B cell (primary cell): ENCODE measurements around the gene VCL. TPM values are rescaled to one million over a fixed set of nuclear protein-coding genes. Genes with fewer than 3 reads are reported as not detected.

Source experiments
- ATAC-seq: fragments of 200-7000 bp; cut with Tn5 transposase; one replicate; pipeline ENCODE4 v1.10.0; 2021; ENCODE audit warnings: low read depth, mild to moderate bottlenecking, moderate number of reproducible peaks, moderate library complexity
- CTCF ChIA-PET: fragments of 350-600 bp; sonication (Branson Sonifier 250); formaldehyde crosslinking; loops from one replicate; lab custom pipeline; 2021; ENCODE audit warnings: antibody characterized with exemption, inconsistent platforms; lab: Charles Lee
- POLR2A ChIA-PET: fragments of 350-600 bp; sonication (Branson Sonifier 250); formaldehyde crosslinking; loops from one replicate; lab custom pipeline; 2021; ENCODE audit warnings: antibody characterized with exemption; lab: Charles Lee
- DNase-seq: peaks from one replicate; pipeline ENCODE4 v3.0.0; 2013
- H2AFZ ChIP-seq: 2 replicates; pipeline ENCODE4 v1.6.1; 2012; ENCODE audit warnings: mild to moderate bottlenecking, low read depth, low read length; ENCODE audit not compliant: insufficient read depth, poor library complexity, severe bottlenecking
- H3K27ac ChIP-seq, 2 donors: 1 replicate in 1 of 2; 2 replicates in 1 of 2; pipeline ENCODE4 v1.5.1; 2012 to 2013; ENCODE audit warnings: low read length in 2 of 2, mild to moderate bottlenecking in 2 of 2, moderate library complexity in 1 of 2
- H3K27me3 ChIP-seq, 4 experiments: fragments of 200-600 bp in 1 of 4; sonication (generic) in 1 of 4; replicated peaks in 1 of 4; 1 replicate in 2 of 4; 2 replicates in 2 of 4; pipeline versions ENCODE4 v1.6.1 to v1.7.0; 2013 to 2016; ENCODE audit warnings: low read length in 3 of 4, mild to moderate bottlenecking in 2 of 4, mixed read lengths in 1 of 4, moderate library complexity in 1 of 4; ENCODE audit not compliant: insufficient read depth in 4 of 4, control insufficient read depth in 3 of 4; ENCODE audit errors: control extremely low read depth in 1 of 4
- H3K36me3 ChIP-seq, 2 experiments: replicated peaks in 1 of 2; 1 replicate in 1 of 2; 2 replicates in 1 of 2; pipeline versions ENCODE4 v1.6.1 to v1.7.1; 2013; ENCODE audit warnings: low read length in 1 of 2; ENCODE audit not compliant: insufficient read depth in 2 of 2, control insufficient read depth in 1 of 2; ENCODE audit errors: control extremely low read depth in 1 of 2, extremely low read depth in 1 of 2
- H3K4me1 ChIP-seq, 2 donors: fragments of 200-600 bp in 1 of 2; sonication (generic) in 1 of 2; 1 replicate in 1 of 2; 2 replicates in 1 of 2; pipeline versions ENCODE4 v1.5.1 to v1.6.1; 2013 to 2017; ENCODE audit warnings: low read length in 2 of 2; ENCODE audit not compliant: control insufficient read depth in 2 of 2, insufficient read depth in 2 of 2
- H3K4me2 ChIP-seq: replicated peaks from 2 replicates; pipeline ENCODE3; 2012; ENCODE audit warnings: mild to moderate bottlenecking, low read depth, low read length; ENCODE audit not compliant: poor library complexity, severe bottlenecking
- H3K4me3 ChIP-seq, 5 experiments: fragments of 200-600 bp in 1 of 5; sonication (generic) in 1 of 5; 1 replicate in 3 of 5; 2 replicates in 2 of 5; pipeline versions ENCODE4 v1.5.1 to v1.7.0; 2011 to 2016; ENCODE audit warnings: low read length in 4 of 5, mild to moderate bottlenecking in 4 of 5, low read depth in 2 of 5, control low read depth in 1 of 5, moderate library complexity in 1 of 5; ENCODE audit not compliant: insufficient read depth in 1 of 5; ENCODE audit errors: control extremely low read depth in 1 of 5, extremely low read depth in 1 of 5
- H3K79me2 ChIP-seq: fragments of 200-600 bp; sonication (generic); one replicate; pipeline ENCODE4 v1.6.0; 2016; ENCODE audit warnings: low read length; ENCODE audit not compliant: control insufficient read depth, insufficient read depth
- H3K9ac ChIP-seq: fragments of 200-600 bp; sonication (generic); 2 replicates; pipeline ENCODE4 v1.6.1; 2017; ENCODE audit warnings: mild to moderate bottlenecking, low read length, moderate library complexity
- H3K9me3 ChIP-seq, 3 donors: one replicate each; pipeline versions ENCODE4 v1.6.1 to v1.7.1; 2013; ENCODE audit warnings: low read length in 2 of 3; ENCODE audit not compliant: control insufficient read depth in 2 of 3, insufficient read depth in 1 of 3; ENCODE audit errors: control extremely low read depth in 1 of 3
- H4K20me1 ChIP-seq: 2 replicates; pipeline ENCODE4 v1.6.0; 2012; ENCODE audit warnings: mild to moderate bottlenecking, low read length; ENCODE audit not compliant: insufficient read depth, control insufficient read depth, poor library complexity, severe bottlenecking
- H3K27ac Mint-ChIP-seq: one replicate; pipeline ENCODE4 v1.8.0; 2021; ENCODE audit warnings: mixed read lengths
- H3K27me3 Mint-ChIP-seq: one replicate; pipeline ENCODE4 v1.8.0; 2021; ENCODE audit warnings: mixed read lengths
- H3K4me1 Mint-ChIP-seq: one replicate; pipeline ENCODE4 v1.8.0; 2021; ENCODE audit warnings: mixed read lengths
- H3K4me3 Mint-ChIP-seq: one replicate; pipeline ENCODE4 v1.8.0; 2021; ENCODE audit warnings: mixed read lengths
- H3K9me3 Mint-ChIP-seq: one replicate; pipeline ENCODE4 v1.8.0; 2022; ENCODE audit warnings: mixed read lengths; ENCODE audit not compliant: insufficient read depth
- CTCF ChIP-seq: fragments of 200-600 bp; IDR thresholded peaks from one replicate; pipeline ENCODE4 v1.8.0; 2022; ENCODE audit warnings: antibody characterized with exemption, mild to moderate bottlenecking
- EZH2 ChIP-seq: IDR thresholded peaks from 2 replicates; pipeline ENCODE4 v1.6.1; 2012; ENCODE audit warnings: borderline replicate concordance, low read depth, mild to moderate bottlenecking, moderate library complexity, low read length; ENCODE audit not compliant: insufficient read depth, poor library complexity, severe bottlenecking
- WGBS: methylation state at CpG from one replicate; pipeline ENCODE4 v1.1.5; 2013; ENCODE audit warnings: missing lambda C conversion rate; ENCODE audit not compliant: insufficient coverage; 5-methylcytosine and 5-hydroxymethylcytosine counted together
- intact Hi-C: fragments of 100-400 bp; cut with micrococcal nuclease; formaldehyde crosslinking; loops from one replicate; pipeline ENCODE4 v1.10.0; 2022
- polyA plus RNA-seq: library from polyadenylated mRNA; depleted of rRNA; stranded (reverse); fragments of >200 nt; gene quantifications from 2 replicates; pipeline ENCODE4 v1.2.3, GENCODE V29; 2012
- total RNA-seq, 2 donors: library from RNA; stranded (reverse); fragments of 120-200 nt in 1 of 2; gene quantifications; 1 replicate in 1 of 2; 2 replicates in 1 of 2; pipeline versions ENCODE4 v1.2.3 to v1.2.4, GENCODE V29; 2013 to 2022

The VCL gene
- total and polyA plus RNA-seq, 2 donors (not counting 1 experiment from before 2014, with no cell fraction given): 13.1 to 29.8 TPM

DNA sequence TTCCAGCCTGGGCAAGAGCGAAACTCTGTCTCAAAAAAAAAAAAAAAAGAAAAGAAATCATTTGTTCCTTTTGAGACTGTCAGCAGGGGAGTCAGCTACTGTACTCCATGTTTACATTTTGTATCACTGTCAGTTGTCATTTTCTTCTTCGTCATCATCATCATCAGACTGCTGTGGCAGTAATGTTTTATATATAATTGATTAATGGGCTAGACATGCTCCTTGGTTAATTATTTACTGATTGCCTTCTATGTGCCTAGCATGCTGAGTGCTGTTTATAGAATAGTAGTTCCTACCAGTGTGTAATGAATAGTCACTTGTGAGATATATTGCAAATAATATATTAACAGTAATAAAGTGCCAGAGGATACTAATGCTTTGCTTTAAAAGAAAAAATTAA is 50.5 kb downstream of the VCL start:
- H3K9ac ChIP-seq: no peak overlapping the region

DNA sequence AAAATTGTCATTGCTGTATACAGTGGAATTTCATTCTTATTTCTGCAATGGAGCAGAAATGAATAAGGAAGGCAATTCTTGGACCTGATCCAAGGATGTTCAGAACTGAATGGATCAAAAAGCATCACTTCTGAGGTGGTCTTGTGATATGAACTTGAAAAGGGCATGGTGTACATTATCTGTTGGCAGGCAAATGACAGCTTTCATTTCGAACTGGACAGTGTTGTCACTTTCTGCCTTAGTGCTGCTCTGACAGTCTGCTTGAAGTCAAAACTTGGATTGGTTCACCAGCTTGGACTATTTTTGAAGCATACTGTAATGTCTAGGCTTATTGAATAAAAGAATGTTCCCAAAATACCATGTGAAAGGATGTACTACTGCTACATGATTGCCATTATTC is 52.0 kb downstream of the VCL start:
- ATAC-seq (no peak), DNase-seq (no peak)
- Histone ChIP-seq H3K9ac (no peak overlapping the region), H3K9me3 (peaks cover 0 to 3% (median 0%) of the 10 kb centered on the region in 3 donors), H3K27ac (no peak overlapping the region), H3K4me1 (peaks cover 5 to 12% of the 10 kb centered on the region in 2 donors), H3K27me3 (no peaks in the 10 kb centered on the region), H3K4me3 (no peak overlapping the region), H4K20me1 (no peaks in the 10 kb centered on the region), H3K79me2 (peaks cover 13% of the 10 kb centered on the region), H3K36me3 (no peaks in the 10 kb centered on the region), H2AFZ (no peak overlapping the region), H3K4me2 (no peak overlapping the region)
- Mint-ChIP-seq H3K27ac (no peak overlapping the region), H3K27me3 (no peaks in the 10 kb centered on the region), H3K4me3 (no peak overlapping the region), H3K9me3 (no peaks in the 10 kb centered on the region), H3K4me1 (peaks cover 27% of the 10 kb centered on the region)
- WGBS: no CpG with 5 or more reads among the region's 1 CpG
- intact Hi-C loops: no loop called here
- TF ChIP-seq EZH2: no peak
- TF ChIP-seq CTCF: no peak
- POLR2A ChIA-PET: no interaction called here
- CTCF ChIA-PET: interaction anchor here (1.0 to 1.5 kb wide), 4 partner anchors 9 to 164 kb away, joined by 3 to 8 read pairs (median 4); no protein-coding TSS in a partner anchor

More for the DNA sequence above, 50.5 kb downstream of the VCL start:
- no peak overlapping the region for H3K4me3 ChIP-seq
- Mint-ChIP-seq H3K27me3 (no peaks in the 10 kb centered on the region), H3K9me3 (no peaks in the 10 kb centered on the region), H3K27ac (no peak overlapping the region), H3K4me1 (peaks cover 27% of the 10 kb centered on the region), H3K4me3 (no peak overlapping the region)
- H3K36me3 ChIP-seq: peaks cover 0 to 3% of the 10 kb centered on the region in 2 experiments
- H3K27ac ChIP-seq: no peak overlapping the region
- no peak overlapping the region for H2AFZ ChIP-seq
- ATAC-seq (no peak), DNase-seq (no peak)
- no peaks in the 10 kb centered on the region for H3K27me3 ChIP-seq
- no CpG with 5 or more reads among the region's 2 CpGs for WGBS
- peaks cover 5 to 12% of the 10 kb centered on the region in 2 donors for H3K4me1 ChIP-seq
- intact Hi-C loops: no loop called here
- H4K20me1 ChIP-seq: no peaks in the 10 kb centered on the region
- H3K79me2 ChIP-seq: peaks cover 13% of the 10 kb centered on the region
- H3K4me2 ChIP-seq: no peak overlapping the region
- CTCF ChIA-PET: interaction anchor here (0.5 to 1.5 kb wide), 5 partner anchors 101 to 162 kb away, joined by 3 to 5 read pairs (median 4); no protein-coding TSS in a partner anchor
- POLR2A ChIA-PET: no interaction called here
- TF ChIP-seq CTCF (no peak), EZH2 (no peak)
- H3K9me3 ChIP-seq: peaks cover 0 to 3% (median 0%) of the 10 kb centered on the region in 3 donors
